HG03135 (cell line): ENCODE data around the gene DMRT1.
"Not testable (repeated sequence)": the region's sequence is repeated elsewhere in the genome, so short reads cannot be mapped to it uniquely, and the experiment has no call there.

Experiments
- ATAC-seq: cut with Tn5 transposase; IDR thresholded peaks from one replicate; pipeline ENCODE4 v1.9.1; 2021; ENCODE audit warnings: mild to moderate bottlenecking, moderate library complexity; ENCODE audit not compliant: unreplicated experiment

DMRT1 gene

DNA sequence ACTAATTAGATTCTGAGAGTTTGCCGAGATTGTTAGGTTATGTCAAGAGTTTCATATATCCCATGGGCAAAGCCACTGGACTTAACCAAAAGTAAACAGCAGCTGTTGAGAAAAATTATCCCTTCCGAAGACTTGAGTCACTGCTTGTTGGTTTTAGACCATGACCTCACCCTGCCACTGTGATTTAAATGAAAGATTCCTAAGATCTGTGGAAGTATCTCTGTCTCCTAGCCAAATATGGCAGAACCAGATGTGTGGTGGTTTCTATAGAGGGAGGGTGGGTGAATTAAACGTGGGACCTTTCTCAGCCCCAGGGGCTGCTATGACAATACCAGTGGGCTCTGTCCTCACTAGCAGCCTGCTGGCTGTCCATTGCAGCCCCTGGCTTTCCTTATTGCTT is 154.3 kb downstream of the DMRT1 start:
- no peak for ATAC-seq

- not testable (repeated sequence) for ATAC-seq
These were observed 157.0 kb downstream of the DMRT1 start for GRCh38 chr9:998299-999110.

GRCh38 chr9:1001838-1002237 is 160.3 kb downstream of the DMRT1 start:
- ATAC-seq: no peak

DNA sequence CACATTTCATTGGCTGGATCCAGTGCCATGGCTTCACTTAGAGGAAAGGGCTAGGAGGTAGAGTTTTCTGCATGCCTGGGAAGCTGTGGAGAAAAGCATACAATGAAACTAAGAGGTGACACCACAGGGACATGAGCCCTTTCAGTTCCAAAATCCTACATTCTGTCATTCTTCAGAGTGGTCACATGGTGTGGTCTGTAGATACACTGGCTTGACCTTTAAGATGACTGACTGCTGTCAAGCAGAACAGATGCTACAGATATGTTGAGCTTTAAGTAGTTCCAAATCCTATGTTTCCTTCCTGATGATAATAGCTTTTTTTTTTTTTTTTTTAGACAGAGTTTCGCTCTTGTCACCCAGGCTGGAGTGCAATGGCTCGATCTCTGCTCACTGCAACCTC is 161.2 kb downstream of the DMRT1 start:
- no peak for ATAC-seq

- ATAC-seq: peak; percentile 48
These were observed 163.7 kb downstream of the DMRT1 start for GRCh38 chr9:1005043-1005667.

DNA sequence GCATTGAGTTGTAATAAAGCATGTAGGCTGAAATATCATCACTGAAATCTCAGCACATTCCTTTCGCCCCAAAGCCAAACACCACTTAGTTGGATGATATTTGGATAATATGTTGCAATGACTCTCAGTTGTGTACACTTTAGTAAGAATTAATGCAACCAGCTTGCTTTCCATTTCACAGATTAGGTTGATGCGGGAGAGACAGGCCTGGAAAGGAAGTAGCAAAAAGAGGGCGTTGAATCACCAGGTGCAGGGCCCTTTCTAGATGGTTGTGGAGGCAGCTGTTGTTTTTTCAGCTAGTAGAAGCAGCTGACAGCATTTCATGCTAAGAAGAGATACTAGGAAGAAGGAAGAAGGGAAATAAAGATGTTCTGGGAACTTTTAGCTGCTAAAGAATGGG is 165.8 kb downstream of the DMRT1 start:
- no peak for ATAC-seq

DNA sequence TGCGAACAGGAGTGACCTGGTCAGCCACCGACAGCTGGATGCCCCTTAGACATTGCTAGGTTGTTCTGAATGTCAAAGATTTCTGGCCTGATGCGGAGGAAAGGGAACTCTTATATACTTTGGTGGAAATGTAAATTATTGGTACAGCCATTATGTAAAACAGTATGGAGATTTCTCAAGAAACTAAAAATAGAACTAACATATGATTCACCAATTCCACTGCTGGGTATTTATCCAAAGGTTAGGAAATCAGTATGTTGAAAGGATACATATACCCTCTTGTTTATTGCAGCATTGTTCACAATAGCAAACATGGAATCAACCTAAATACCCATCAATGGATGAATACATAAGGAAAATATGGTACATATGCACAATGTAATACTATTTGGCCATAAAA is 166.7 kb downstream of the DMRT1 start:
- ATAC-seq: no peak

GRCh38 chr9:1009101-1009707 is 167.7 kb downstream of the DMRT1 start:
- peak; percentile 92 for ATAC-seq

DNA sequence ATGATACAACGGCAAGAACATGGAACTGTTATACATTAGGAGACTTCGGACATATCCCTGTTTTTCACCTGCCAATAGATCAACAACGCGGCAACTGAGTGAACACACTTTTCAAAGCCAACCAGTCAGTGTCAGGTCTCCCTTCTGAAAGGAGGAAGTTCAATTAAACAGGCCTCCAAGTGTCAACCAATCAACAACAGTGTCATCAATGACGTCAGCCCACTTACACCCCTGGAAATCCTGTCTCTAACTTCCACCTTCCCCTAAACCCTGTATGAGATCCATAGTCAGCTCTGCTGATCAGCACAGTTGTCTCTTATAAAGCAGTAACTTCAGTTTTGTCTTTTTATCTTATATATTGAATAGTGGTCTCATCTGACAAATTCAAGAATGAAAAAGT is 171.5 kb downstream of the DMRT1 start:
- ATAC-seq: no peak

DNA sequence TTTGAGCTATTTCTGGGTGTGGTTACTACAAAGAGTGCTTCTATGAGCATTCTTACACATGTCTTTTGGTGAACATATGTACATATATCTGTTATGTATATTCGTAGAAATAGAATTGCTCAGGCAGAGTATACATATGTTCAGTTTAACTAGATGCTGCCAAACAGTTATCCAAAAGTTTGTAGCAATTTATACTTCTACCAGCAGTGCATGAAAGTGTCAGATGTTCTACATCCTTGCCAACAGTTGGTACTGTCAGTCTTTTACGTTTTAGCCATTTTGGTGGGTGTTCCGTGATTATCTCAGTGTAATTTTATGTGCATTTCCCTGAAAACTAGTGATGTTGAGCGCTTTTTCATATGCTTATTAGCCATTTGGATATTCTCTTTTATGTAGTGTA is 172.7 kb downstream of the DMRT1 start:
- no peak for ATAC-seq

DNA sequence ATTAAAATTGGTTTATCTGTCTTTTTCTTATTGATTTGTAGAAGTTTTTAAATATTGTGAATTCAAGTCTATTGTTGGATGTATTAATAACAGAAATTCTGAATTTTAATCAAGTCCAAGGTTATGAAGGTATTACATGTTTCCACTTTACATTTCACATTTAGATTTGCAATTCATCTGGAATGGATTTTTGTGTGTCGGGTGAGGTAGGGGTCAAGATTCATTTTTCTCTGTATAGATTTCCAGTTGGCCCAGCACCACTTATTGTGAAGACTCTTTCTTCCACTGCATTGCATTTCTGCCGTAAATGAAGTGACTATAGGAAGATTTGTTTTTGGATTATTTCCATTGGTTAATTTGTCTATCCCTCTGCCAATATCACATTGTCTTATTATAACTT is 173.1 kb downstream of the DMRT1 start:
- no peak for ATAC-seq

DNA sequence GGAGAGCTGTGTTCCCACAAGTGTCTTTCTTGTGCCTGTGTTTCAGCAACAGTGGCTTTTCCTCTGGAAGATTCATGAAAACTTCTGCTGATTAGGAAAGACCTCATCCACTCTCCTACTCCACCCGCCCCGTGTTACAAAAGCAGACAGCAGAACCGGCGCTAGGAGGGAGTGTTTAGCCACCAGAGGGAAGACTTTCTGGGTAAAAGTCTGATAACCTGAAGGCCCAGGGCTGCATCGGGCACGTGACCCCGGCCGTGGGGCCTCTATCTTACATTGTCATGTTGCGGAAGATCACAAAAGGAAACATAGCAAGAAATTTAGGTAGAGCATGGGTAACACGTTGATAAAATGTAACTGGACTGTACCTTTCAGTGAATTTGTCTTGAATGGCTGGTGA is 176.6 kb downstream of the DMRT1 start:
- ATAC-seq: no peak
